Measurements from ENCODE around the gene CAMKK1. TPM values are rescaled to one million over a fixed set of nuclear protein-coding genes. Genes with fewer than 3 reads are reported as not detected.
"Not testable (repeated sequence)": the region's sequence is repeated elsewhere in the genome, so short reads cannot be mapped to it uniquely, and the experiment has no call there.

The CAMKK1 gene
- total RNA-seq, 2 experiments from 2014 or later: 3.4 to 4.0 TPM

- Mint-ChIP-seq H3K9me3 (no peaks in the 10 kb centered on the region), H3K4me1 (no peaks in the 10 kb centered on the region), H3K4me3 (no peak overlapping the region), H3K27me3 (no peaks in the 10 kb centered on the region), H3K36me3 (ENCODE audit: low read depth) (no peaks in the 10 kb centered on the region), H3K27ac (no peak overlapping the region)
- CTCF ChIA-PET: interaction anchor here (1.0 to 6.2 kb wide), 7 partner anchors 16 to 123 kb away, joined by 3 to 51 read pairs (median 4); partner anchors contain the start of gene NCBP3
- no peak for DNase-seq
- POLR2A ChIA-PET: no interaction called here
Measured at GRCh38 chr17:3860939-3861700, 31.7 kb downstream of the CAMKK1 start.

- no peak for DNase-seq
- ChIA-PET POLR2A (no interaction called here), CTCF (interaction anchor here (0.6 to 6.2 kb wide), 7 partner anchors 9 to 150 kb away, joined by 3 to 51 read pairs (median 3); partner anchors contain the start of gene NCBP3)
- Mint-ChIP-seq H3K4me3 (no peak overlapping the region), H3K36me3 (ENCODE audit: low read depth) (no peaks in the 10 kb centered on the region), H3K4me1 (no peaks in the 10 kb centered on the region), H3K27me3 (no peaks in the 10 kb centered on the region), H3K9me3 (no peaks in the 10 kb centered on the region), H3K27ac (no peak overlapping the region)
Measured at GRCh38 chr17:3859940-3860339, 32.9 kb downstream of the CAMKK1 start.

- no peak for DNase-seq
- Mint-ChIP-seq H3K36me3 (ENCODE audit: low read depth) (no peaks in the 10 kb centered on the region), H3K27ac (no peak overlapping the region), H3K27me3 (no peaks in the 10 kb centered on the region), H3K4me3 (no peak overlapping the region), H3K9me3 (no peaks in the 10 kb centered on the region), H3K4me1 (no peaks in the 10 kb centered on the region)
- ChIA-PET POLR2A (no interaction called here), CTCF (interaction anchor here (6.2 kb wide), 1 partner anchor 12 kb away, joined by 51 read pairs; the partner anchor contains the start of gene NCBP3)
Measured at GRCh38 chr17:3857261-3858105, 35.4 kb downstream of the CAMKK1 start.

GRCh38 chr17:3854204-3854603, 38.6 kb downstream of the CAMKK1 start:
- H3K36me3 Mint-ChIP-seq (ENCODE audit: low read depth); H3K27ac Mint-ChIP-seq; H3K4me1 Mint-ChIP-seq; H3K9me3 Mint-ChIP-seq; DNase-seq; H3K4me3 Mint-ChIP-seq; POLR2A ChIA-PET; CTCF ChIA-PET: not testable (repeated sequence)
- peaks cover 10% of the 10 kb centered on the region for H3K27me3 Mint-ChIP-seq

GRCh38 chr17:3852561-3852960, 40.3 kb downstream of the CAMKK1 start:
- peaks cover 15% of the 10 kb centered on the region for H3K27me3 Mint-ChIP-seq
- H3K9me3 Mint-ChIP-seq: no peaks in the 10 kb centered on the region
- H3K4me1 Mint-ChIP-seq: no peaks in the 10 kb centered on the region
- H3K4me3 Mint-ChIP-seq: no peak overlapping the region
- H3K36me3 Mint-ChIP-seq (ENCODE audit: low read depth): no peaks in the 10 kb centered on the region
- POLR2A ChIA-PET: no interaction called here
- CTCF ChIA-PET: no interaction called here
- H3K27ac Mint-ChIP-seq: no peak overlapping the region
- DNase-seq: no peak

GRCh38 chr17:3851461-3852100, 41.3 kb downstream of the CAMKK1 start:
- no peak overlapping the region for H3K4me3 Mint-ChIP-seq
- CTCF ChIA-PET: interaction anchor here (0.7 to 1.7 kb wide), 3 partner anchors 8 to 75 kb away, joined by 3 read pairs; no protein-coding TSS in a partner anchor
- POLR2A ChIA-PET: no interaction called here
- H3K27ac Mint-ChIP-seq: no peak overlapping the region
- DNase-seq: no peak
- no peaks in the 10 kb centered on the region for H3K9me3 Mint-ChIP-seq
- H3K36me3 Mint-ChIP-seq (ENCODE audit: low read depth): no peaks in the 10 kb centered on the region
- H3K27me3 Mint-ChIP-seq: peaks cover 15% of the 10 kb centered on the region
- H3K4me1 Mint-ChIP-seq: peaks cover 3% of the 10 kb centered on the region

GRCh38 chr17:3848229-3848835, 44.5 kb downstream of the CAMKK1 start:
- Mint-ChIP-seq H3K27ac (no peak overlapping the region), H3K36me3 (ENCODE audit: low read depth) (peaks cover 5% of the 10 kb centered on the region), H3K27me3 (peaks cover 15% of the 10 kb centered on the region), H3K4me3 (no peak overlapping the region), H3K9me3 (no peaks in the 10 kb centered on the region), H3K4me1 (peaks cover 26% of the 10 kb centered on the region)
- ChIA-PET POLR2A (no interaction called here), CTCF (interaction anchor here (1.1 to 1.3 kb wide), 2 partner anchors 60 to 65 kb away, joined by 3 read pairs; no protein-coding TSS in a partner anchor)
- no peak for DNase-seq

GRCh38 chr17:3847165-3847670, 45.6 kb downstream of the CAMKK1 start:
- peaks cover 26% of the 10 kb centered on the region for H3K4me1 Mint-ChIP-seq
- H3K36me3 Mint-ChIP-seq (ENCODE audit: low read depth): peaks cover 5% of the 10 kb centered on the region
- H3K27ac Mint-ChIP-seq: no peak overlapping the region
- H3K27me3 Mint-ChIP-seq: peaks cover 15% of the 10 kb centered on the region
- ChIA-PET POLR2A (no interaction called here), CTCF (interaction anchor here (1.0 to 5.0 kb wide), 13 partner anchors 11 to 211 kb away, joined by 3 to 64 read pairs (median 7); partner anchors contain the start of genes CTNS and SHPK)
- H3K9me3 Mint-ChIP-seq: no peaks in the 10 kb centered on the region
- no peak for DNase-seq
- H3K4me3 Mint-ChIP-seq: no peak overlapping the region

GRCh38 chr17:3846437-3847164, 46.3 kb downstream of the CAMKK1 start:
- Mint-ChIP-seq H3K4me3 (peak overlapping the region; percentile 96), H3K36me3 (ENCODE audit: low read depth) (peaks cover 6% of the 10 kb centered on the region), H3K27ac (no peak overlapping the region), H3K9me3 (no peaks in the 10 kb centered on the region), H3K4me1 (peaks cover 26% of the 10 kb centered on the region), H3K27me3 (peaks cover 11% of the 10 kb centered on the region)
- ChIA-PET CTCF (interaction anchor here (0.6 to 5.0 kb wide), 79 partner anchors 8 to 1827 kb away, joined by 3 to 64 read pairs (median 4); partner anchors contain the start of genes CAMKK1, CTNS, CYB5D2 and HASPIN), POLR2A (interaction anchor here (0.5 kb wide), 1 partner anchor 177 kb away, joined by 3 read pairs; no protein-coding TSS in a partner anchor)
- no peak for DNase-seq

- Mint-ChIP-seq H3K27ac (peak within 1 kb of the TSS; percentile 93), H3K36me3 (ENCODE audit: low read depth) (peaks cover 10% of the 10 kb centered on the region), H3K4me1 (peaks cover 26% of the 10 kb centered on the region), H3K9me3 (no peaks in the 10 kb centered on the region), H3K4me3 (peak within 1 kb of the TSS; percentile 96), H3K27me3 (peaks cover 10% of the 10 kb centered on the region)
- peak; percentile 89 for DNase-seq
- POLR2A ChIA-PET: no interaction called here
- CTCF ChIA-PET: interaction anchor here (0.6 to 5.0 kb wide), 84 partner anchors 8 to 1826 kb away, joined by 3 to 64 read pairs (median 4); partner anchors contain the start of genes CAMKK1, CTNS, CYB5D2 and HASPIN
Measured at GRCh38 chr17:3845621-3846436, 47.0 kb downstream of the CAMKK1 start, which contains the start of gene NCBP3. NCBP3 (minus strand) TSS chr17:3846246; CDS start chr17:3846223, 23 bp downstream.

GRCh38 chr17:3845291-3845620, 47.6 kb downstream of the CAMKK1 start:
- no peaks in the 10 kb centered on the region for H3K9me3 Mint-ChIP-seq
- POLR2A ChIA-PET: no interaction called here
- H3K4me3 Mint-ChIP-seq: peak overlapping the region; percentile 96
- CTCF ChIA-PET: interaction anchor here (1.1 to 5.0 kb wide), 24 partner anchors 14 to 298 kb away, joined by 3 to 64 read pairs (median 6); partner anchors contain the start of genes CYB5D2, HASPIN, P2RX1 and ZZEF1
- H3K36me3 Mint-ChIP-seq (ENCODE audit: low read depth): peaks cover 15% of the 10 kb centered on the region
- DNase-seq: peak; percentile 48
- peaks cover 28% of the 10 kb centered on the region for H3K4me1 Mint-ChIP-seq
- peak overlapping the region; percentile 93 for H3K27ac Mint-ChIP-seq
- peaks cover 10% of the 10 kb centered on the region for H3K27me3 Mint-ChIP-seq
